Activated T-helper 9 cell treated with anti-CD3 and anti-CD28 coated beads, Interleukin-2, amount 50 U/mL, for 16 hours (primary cell): ENCODE measurements around the gene MMP3.

Experiments
- DNase-seq: peaks from one replicate; pipeline ENCODE4 v3.0.0-alpha.2; 2020; ENCODE audit warnings: low read depth

The MMP3 gene

GRCh38 chr11:102791271-102792036 lies 52.0 kb downstream of the MMP3 start:
- DNase-seq, result no peak

- no peak for DNase-seq
Measured at GRCh38 chr11:102788334-102788995, 54.9 kb downstream of the MMP3 start.
